ENCODE data around the gene LSR.

- TF ChIP-seq CTCF (IDR thresholded peaks at IDR 0.05): no peak
- no peak for TF ChIP-seq POLR2AphosphoS5 (IDR thresholded peaks at IDR 0.05; ENCODE audit: low read depth, low read length)
- no peak for TF ChIP-seq TCF7L2 (IDR thresholded peaks at IDR 0.05; ENCODE audit: low read depth, low read length)
- no peak for TF ChIP-seq REST (IDR thresholded peaks at IDR 0.05; ENCODE audit: insufficient read depth in 1 of 2, low read depth in 2 of 2, low read length in 1 of 2)
Measured at GRCh38 chr19:35204799-35205732, 43.7 kb upstream of the LSR start.

All from Panc1 (cell line).